GM12891 (cell line): Measurements from ENCODE around the gene ADAP1.

Experiments used
- POLR2A ChIP-seq: IDR thresholded peaks from 2 replicates; pipeline ENCODE4 v1.6.1; 2011; ENCODE audit warnings: low read depth, low read length, control low read depth
- POLR2AphosphoS5 ChIP-seq: IDR thresholded peaks from 2 replicates; pipeline ENCODE4 v1.6.1; 2011; ENCODE audit warnings: low read depth, low read length, control low read depth
- SPI1 ChIP-seq: IDR thresholded peaks from 2 replicates; pipeline ENCODE4 v1.6.1; 2011; ENCODE audit warnings: low read depth, low read length, control low read depth
- TAF1 ChIP-seq: IDR thresholded peaks from 2 replicates; pipeline ENCODE4 v1.6.1; 2011; ENCODE audit warnings: low read depth, low read length, control low read depth

DNA sequence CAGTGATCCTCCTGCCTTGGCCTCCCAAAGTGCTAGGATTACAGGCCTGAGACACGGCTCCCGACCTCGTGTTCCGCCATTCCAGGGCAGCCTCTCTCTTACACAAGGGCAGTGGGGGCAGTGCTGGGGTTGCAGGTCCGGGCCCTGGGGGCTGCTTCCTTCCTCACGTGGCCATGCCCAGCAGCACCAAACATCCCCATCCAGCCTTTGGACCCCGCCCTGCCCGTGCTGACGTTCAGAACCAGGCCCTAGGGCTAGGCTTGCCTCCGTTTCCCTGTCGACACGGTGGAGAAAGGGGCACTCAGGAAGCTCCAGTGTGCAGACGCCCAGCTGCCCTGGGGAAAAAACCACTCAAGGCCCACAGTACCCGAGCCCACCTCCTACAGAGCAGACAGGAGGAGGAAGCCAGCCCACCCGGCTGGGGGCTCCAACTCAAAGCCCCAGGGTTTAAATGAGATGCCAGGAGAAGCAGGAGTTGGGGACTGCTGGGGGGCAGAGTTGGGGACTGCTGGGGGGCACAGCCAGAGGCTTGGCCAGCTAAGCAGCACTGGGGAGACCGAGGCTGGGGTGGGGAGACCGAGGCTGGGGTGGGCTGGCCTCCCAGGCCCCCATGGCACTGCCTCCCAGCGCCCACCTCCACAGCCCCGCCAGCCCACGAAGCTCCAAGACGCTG is 35.9 kb downstream of the ADAP1 start:
- TF ChIP-seq TAF1 (no peak), POLR2A (no peak), POLR2AphosphoS5 (no peak), SPI1 (no peak)
